ENCODE measurements around the gene DUOX1.

GRCh38 chr15:45133561-45133920 is 3.7 kb downstream of the DUOX1 start:
- no peak for TF ChIP-seq CTCF (IDR thresholded peaks at IDR 0.05)
- TF ChIP-seq POLR2A (IDR thresholded peaks at IDR 0.05), result no peak
